SK-N-SH (cell line): Measurements from ENCODE around the gene ARHGEF7. TPM values are rescaled to one million over a fixed set of nuclear protein-coding genes. Genes with fewer than 3 reads are reported as not detected.

Experiments
- CTCF ChIA-PET: fragments of 300-600, 350-600 bp; formaldehyde crosslinking; extraction: SDS; loops from one replicate; lab custom pipeline; 2021; lab: Yijun Ruan, JAX
- POLR2A ChIA-PET: fragments of 350-600 bp; sonication (Branson Sonifier 250); formaldehyde crosslinking; extraction: SDS; loops from one replicate; lab custom pipeline; 2020; ENCODE audit warnings: antibody characterized with exemption, inconsistent platforms; lab: Yijun Ruan, JAX
- DNase-seq: peaks from one replicate; pipeline ENCODE4 v3.0.0; 2012
- H2AFZ ChIP-seq: fragments of 200-600 bp; sonication (generic); 2 replicates; pipeline ENCODE4 v1.8.1; 2016; ENCODE audit warnings: antibody characterized with exemption, mild to moderate bottlenecking, low read depth
- H3F3A ChIP-seq: fragments of 200-600 bp; sonication (generic); replicated peaks from 2 replicates; pipeline ENCODE3; 2016; ENCODE audit warnings: antibody characterized with exemption, mild to moderate bottlenecking; ENCODE audit not compliant: insufficient read depth
- H3K27ac ChIP-seq, 2 experiments: fragments of 200-500 bp in 1 of 2; fragments of 200-600 bp in 1 of 2; sonication (Bioruptor generic) in 1 of 2; sonication (generic), shearing (Covaris generic) in 1 of 2; 2 replicates each; pipeline versions ENCODE4 v1.5.1 to v1.6.1; 2014 to 2016; ENCODE audit warnings: low read depth in 2 of 2, inconsistent platforms in 1 of 2, low read length in 1 of 2, mild to moderate bottlenecking in 1 of 2, mixed read lengths in 1 of 2
- H3K27me3 ChIP-seq: fragments of 200-600 bp; sonication (generic), shearing (Covaris generic); 2 replicates; pipeline ENCODE4 v1.6.1; 2016; ENCODE audit warnings: mixed run types; ENCODE audit not compliant: insufficient read depth
- H3K36me3 ChIP-seq, 2 experiments: fragments of 200-500 bp in 1 of 2; fragments of 200-600 bp in 1 of 2; sonication (Bioruptor generic) in 1 of 2; sonication (generic) in 1 of 2; replicated peaks in 1 of 2; 2 replicates each; pipeline versions ENCODE3 to v1.5.1; 2014 to 2016; ENCODE audit warnings: low read length in 1 of 2, mild to moderate bottlenecking in 1 of 2; ENCODE audit not compliant: insufficient read depth in 2 of 2, control insufficient read depth in 1 of 2
- H3K4me1 ChIP-seq, 2 experiments: fragments of 200-500 bp in 1 of 2; fragments of 200-600 bp in 1 of 2; sonication (Bioruptor generic) in 1 of 2; sonication (generic), shearing (Covaris generic) in 1 of 2; 2 replicates each; pipeline versions ENCODE4 v1.5.1 to v1.6.1; 2014 to 2016; ENCODE audit warnings: low read depth in 1 of 2, low read length in 1 of 2, mixed run types in 1 of 2; ENCODE audit not compliant: insufficient read depth in 2 of 2, control insufficient read depth in 1 of 2
- H3K4me2 ChIP-seq: fragments of 200-600 bp; sonication (generic), shearing (Covaris generic); 2 replicates; pipeline ENCODE4 v1.6.1; 2017; ENCODE audit warnings: mixed run types
- H3K4me3 ChIP-seq, 2 experiments: fragments of 200-500 bp in 1 of 2; fragments of 200-600 bp in 1 of 2; sonication (Bioruptor generic) in 1 of 2; sonication (generic), shearing (Covaris generic) in 1 of 2; 2 replicates each; pipeline versions ENCODE4 v1.5.1 to v1.8.1; 2014 to 2016; ENCODE audit warnings: low read depth in 2 of 2, inconsistent platforms in 1 of 2, low read length in 1 of 2, mild to moderate bottlenecking in 1 of 2, mixed read lengths in 1 of 2, moderate library complexity in 1 of 2
- H3K79me2 ChIP-seq: fragments of 200-600 bp; sonication (generic); 2 replicates; pipeline ENCODE4 v1.8.1; 2017; ENCODE audit warnings: mild to moderate bottlenecking; ENCODE audit not compliant: insufficient read depth
- H3K9ac ChIP-seq: fragments of 200-600 bp; sonication (generic); 2 replicates; pipeline ENCODE4 v1.6.1; 2017; ENCODE audit warnings: mixed run types
- H3K9me2 ChIP-seq: fragments of 200-600 bp; sonication (generic); 2 replicates; pipeline ENCODE4 v1.6.1; 2017; ENCODE audit warnings: mixed run types
- H3K9me3 ChIP-seq: fragments of 200-600 bp; sonication (generic); 2 replicates; pipeline ENCODE4 v1.6.1; 2017; ENCODE audit warnings: mixed run types, mild to moderate bottlenecking, moderate library complexity
- H4K20me1 ChIP-seq: fragments of 200-600 bp; sonication (generic); 2 replicates; pipeline ENCODE4 v1.6.1; 2017; ENCODE audit warnings: mild to moderate bottlenecking, mixed run types; ENCODE audit not compliant: insufficient read depth
- CHD2 ChIP-seq: fragments of 150-350 bp; IDR thresholded peaks from 2 replicates; pipeline ENCODE4 v1.6.1; 2018; ENCODE audit warnings: low read length; ENCODE audit not compliant: partially characterized antibody
- EP300 ChIP-seq, 2 experiments: IDR thresholded peaks; 2 replicates each; pipeline versions ENCODE4 v1.4.0 to v1.6.1; 2012; ENCODE audit warnings: borderline replicate concordance in 1 of 2, low read depth in 1 of 2, low read length in 1 of 2
- EZH2phosphoT487 ChIP-seq: fragments of 200-600 bp; sonication (generic); IDR thresholded peaks from 2 replicates; pipeline ENCODE4 v1.6.1; 2017; ENCODE audit warnings: low read depth, mixed run types, mild to moderate bottlenecking, antibody characterized with exemption, moderate library complexity, borderline replicate concordance
- FOXJ3 ChIP-seq: sonication (generic); formaldehyde crosslinking; IDR thresholded peaks from 2 replicates; pipeline ENCODE4 v1.5.1; 2020; ENCODE audit warnings: mild to moderate bottlenecking, missing genetic modification reagents
- FOXM1 ChIP-seq: IDR thresholded peaks from 2 replicates; pipeline ENCODE4 v1.4.0; 2012; ENCODE audit warnings: low read depth, mild to moderate bottlenecking
- JUND ChIP-seq: IDR thresholded peaks from 2 replicates; pipeline ENCODE4 v1.4.0; 2012
- MXI1 ChIP-seq: IDR thresholded peaks from 2 replicates; pipeline ENCODE4 v1.6.1; 2012; ENCODE audit warnings: mild to moderate bottlenecking, low read depth, low read length, improper control_type of control experiment
- NRF1 ChIP-seq: IDR thresholded peaks from 2 replicates; pipeline ENCODE4 v1.6.1; 2012; ENCODE audit warnings: low read depth, mild to moderate bottlenecking, low read length
- RAD21 ChIP-seq: IDR thresholded peaks from 2 replicates; pipeline ENCODE4 v1.6.1; 2012; ENCODE audit warnings: mild to moderate bottlenecking, low read length
- SIN3A ChIP-seq: IDR thresholded peaks from 2 replicates; pipeline ENCODE4 v1.6.1; 2012; ENCODE audit warnings: low read depth, mild to moderate bottlenecking, low read length, moderate library complexity, borderline replicate concordance
- TAF1 ChIP-seq: IDR thresholded peaks from 2 replicates; pipeline ENCODE4 v1.6.1; 2012; ENCODE audit warnings: low read depth, mild to moderate bottlenecking, low read length, moderate library complexity, borderline replicate concordance
- TCF12 ChIP-seq: IDR thresholded peaks from 2 replicates; pipeline ENCODE4 v1.4.0; 2012
- WGBS: methylation state at CpG from one replicate; pipeline ENCODE4 v1.1.6; 2017; ENCODE audit warnings: low lambda C conversion rate; 5-methylcytosine and 5-hydroxymethylcytosine counted together
- polyA plus RNA-seq, 3 experiments: library from polyadenylated mRNA; depleted of rRNA; stranded (reverse); fragments of >200 nt; gene quantifications; 2 replicates each; pipeline ENCODE4 v1.2.3, GENCODE V29; 2012
- TF ChIP-seq, protein P1 (sequence below): IDR thresholded peaks from 2 replicates; pipeline ENCODE4 v1.4.0; 2012; ENCODE audit warnings: low read depth, borderline replicate concordance
- TF ChIP-seq, protein P2 (sequence below): fragments of 150-350 bp; IDR thresholded peaks from 2 replicates; pipeline ENCODE4 v1.6.1; 2017; ENCODE audit warnings: antibody characterized with exemption, low read length, low read depth, borderline replicate concordance
- TF ChIP-seq, protein P3 (sequence below): fragments of 200-600 bp; sonication (generic); IDR thresholded peaks from 2 replicates; pipeline ENCODE4 v1.6.1; 2017; ENCODE audit warnings: antibody characterized with exemption, mild to moderate bottlenecking, moderate library complexity

Gene ARHGEF7
- polyA plus RNA-seq, 1 of the 3 experiments (the other 2 are of a cell fraction), result 21.6 TPM

DNA sequence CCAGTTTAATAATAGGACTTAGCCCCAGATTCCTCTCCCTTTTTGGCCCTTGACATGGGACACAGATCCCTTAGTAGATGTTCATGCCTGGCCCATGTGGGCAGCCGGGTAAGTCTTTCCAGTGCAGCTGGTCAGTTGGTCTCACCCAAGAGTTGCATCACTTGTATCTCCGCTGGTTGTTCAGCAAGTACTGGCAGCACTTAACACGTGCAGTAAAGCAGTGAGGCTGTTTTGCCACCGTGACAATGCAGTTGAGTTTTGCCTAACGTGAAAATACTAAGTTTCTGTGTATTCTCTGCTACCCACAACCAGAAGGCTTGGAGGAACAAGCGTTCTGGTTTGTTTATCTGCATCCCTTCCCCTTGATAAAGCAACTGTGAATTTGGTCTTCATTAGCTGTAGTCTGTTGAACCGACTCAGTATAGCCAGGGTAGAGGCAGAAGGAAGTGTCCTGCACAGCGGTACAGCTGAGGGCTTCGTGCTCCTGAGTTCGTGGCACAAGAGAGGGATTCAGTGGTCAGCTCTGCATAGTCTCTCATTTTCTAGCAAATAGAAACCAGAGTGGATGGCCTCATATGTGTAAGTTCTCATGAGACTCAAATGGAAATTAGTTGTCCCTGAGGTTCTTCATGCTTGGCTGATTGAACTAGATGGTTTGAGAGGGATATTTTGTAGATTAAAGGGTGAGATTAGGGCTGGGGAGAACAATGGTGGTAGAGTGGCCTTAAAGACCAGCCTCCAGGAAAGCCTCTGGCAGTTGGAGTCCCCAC lies 50.3 kb downstream of the ARHGEF7 start:
- no peak overlapping the region for H3K4me2 ChIP-seq
- no peak for TF ChIP-seq JUND
- TF ChIP-seq FOXJ3 (CRISPR knock-in tag), result no peak
- no peak for TF ChIP-seq TCF12
- TF ChIP-seq EZH2phosphoT487, result no peak
- TF ChIP-seq EP300 (IDR thresholded peaks at IDR 0.05; ENCODE audit: borderline replicate concordance in 1 of 2, low read depth in 1 of 2, low read length in 1 of 2), result no peak
- no peak for TF ChIP-seq MXI1
- no peak for TF ChIP-seq TAF1
- no peak for TF ChIP-seq CHD2
- TF ChIP-seq SIN3A, result no peak
- no peak for TF ChIP-seq NRF1
- TF ChIP-seq, protein P1, sequence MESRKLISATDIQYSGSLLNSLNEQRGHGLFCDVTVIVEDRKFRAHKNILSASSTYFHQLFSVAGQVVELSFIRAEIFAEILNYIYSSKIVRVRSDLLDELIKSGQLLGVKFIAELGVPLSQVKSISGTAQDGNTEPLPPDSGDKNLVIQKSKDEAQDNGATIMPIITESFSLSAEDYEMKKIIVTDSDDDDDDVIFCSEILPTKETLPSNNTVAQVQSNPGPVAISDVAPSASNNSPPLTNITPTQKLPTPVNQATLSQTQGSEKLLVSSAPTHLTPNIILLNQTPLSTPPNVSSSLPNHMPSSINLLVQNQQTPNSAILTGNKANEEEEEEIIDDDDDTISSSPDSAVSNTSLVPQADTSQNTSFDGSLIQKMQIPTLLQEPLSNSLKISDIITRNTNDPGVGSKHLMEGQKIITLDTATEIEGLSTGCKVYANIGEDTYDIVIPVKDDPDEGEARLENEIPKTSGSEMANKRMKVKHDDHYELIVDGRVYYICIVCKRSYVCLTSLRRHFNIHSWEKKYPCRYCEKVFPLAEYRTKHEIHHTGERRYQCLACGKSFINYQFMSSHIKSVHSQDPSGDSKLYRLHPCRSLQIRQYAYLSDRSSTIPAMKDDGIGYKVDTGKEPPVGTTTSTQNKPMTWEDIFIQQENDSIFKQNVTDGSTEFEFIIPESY, result no peak
- TF ChIP-seq, protein P2, sequence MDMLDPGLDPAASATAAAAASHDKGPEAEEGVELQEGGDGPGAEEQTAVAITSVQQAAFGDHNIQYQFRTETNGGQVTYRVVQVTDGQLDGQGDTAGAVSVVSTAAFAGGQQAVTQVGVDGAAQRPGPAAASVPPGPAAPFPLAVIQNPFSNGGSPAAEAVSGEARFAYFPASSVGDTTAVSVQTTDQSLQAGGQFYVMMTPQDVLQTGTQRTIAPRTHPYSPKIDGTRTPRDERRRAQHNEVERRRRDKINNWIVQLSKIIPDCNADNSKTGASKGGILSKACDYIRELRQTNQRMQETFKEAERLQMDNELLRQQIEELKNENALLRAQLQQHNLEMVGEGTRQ, result no peak
- TF ChIP-seq, protein P3, sequence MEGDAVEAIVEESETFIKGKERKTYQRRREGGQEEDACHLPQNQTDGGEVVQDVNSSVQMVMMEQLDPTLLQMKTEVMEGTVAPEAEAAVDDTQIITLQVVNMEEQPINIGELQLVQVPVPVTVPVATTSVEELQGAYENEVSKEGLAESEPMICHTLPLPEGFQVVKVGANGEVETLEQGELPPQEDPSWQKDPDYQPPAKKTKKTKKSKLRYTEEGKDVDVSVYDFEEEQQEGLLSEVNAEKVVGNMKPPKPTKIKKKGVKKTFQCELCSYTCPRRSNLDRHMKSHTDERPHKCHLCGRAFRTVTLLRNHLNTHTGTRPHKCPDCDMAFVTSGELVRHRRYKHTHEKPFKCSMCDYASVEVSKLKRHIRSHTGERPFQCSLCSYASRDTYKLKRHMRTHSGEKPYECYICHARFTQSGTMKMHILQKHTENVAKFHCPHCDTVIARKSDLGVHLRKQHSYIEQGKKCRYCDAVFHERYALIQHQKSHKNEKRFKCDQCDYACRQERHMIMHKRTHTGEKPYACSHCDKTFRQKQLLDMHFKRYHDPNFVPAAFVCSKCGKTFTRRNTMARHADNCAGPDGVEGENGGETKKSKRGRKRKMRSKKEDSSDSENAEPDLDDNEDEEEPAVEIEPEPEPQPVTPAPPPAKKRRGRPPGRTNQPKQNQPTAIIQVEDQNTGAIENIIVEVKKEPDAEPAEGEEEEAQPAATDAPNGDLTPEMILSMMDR, result no peak
- TF ChIP-seq FOXM1, result no peak
- no peak for TF ChIP-seq RAD21
- TF ChIP-seq, all 33 proteins: peak for 0
- no peaks in the 10 kb centered on the region for H3K9me2 ChIP-seq
- no peaks in the 10 kb centered on the region for H3F3A ChIP-seq
- DNase-seq, result no peak
- H3K9ac ChIP-seq, result no peak overlapping the region
- CTCF ChIA-PET, result interaction anchor here (0.8 to 1.4 kb wide), 3 partner anchors 11 to 17 kb away, joined by 3 to 5 read pairs (median 3); no protein-coding TSS in a partner anchor
- H3K9me3 ChIP-seq, result no peaks in the 10 kb centered on the region
- no peak overlapping the region for H3K4me3 ChIP-seq
- H3K27ac ChIP-seq, result no peak overlapping the region
- H3K4me1 ChIP-seq, result peaks cover 0 to 1% of the 10 kb centered on the region in 2 experiments; a peak in 1 of 4 replicates
- 99% methylated on average over 8 of the region's 10 CpGs for WGBS
- peaks cover 33 to 40% of the 10 kb centered on the region in 2 experiments for H3K36me3 ChIP-seq
- no peaks in the 10 kb centered on the region for H3K27me3 ChIP-seq
- no peak overlapping the region for H2AFZ ChIP-seq
- POLR2A ChIA-PET, result no interaction called here
- peaks cover 47% of the 10 kb centered on the region for H4K20me1 ChIP-seq
- peaks cover 97% of the 10 kb centered on the region for H3K79me2 ChIP-seq
